Measurements from ENCODE around the gene PDGFRA. TPM values are rescaled to one million over a fixed set of nuclear protein-coding genes. Genes with fewer than 3 reads are reported as not detected.

The PDGFRA gene
- total RNA-seq, result 100 to 1,000 TPM in 1 of 4 donors, 10 to 100 TPM in 3; 27.5 to 283 (median 60.2) TPM

DNA sequence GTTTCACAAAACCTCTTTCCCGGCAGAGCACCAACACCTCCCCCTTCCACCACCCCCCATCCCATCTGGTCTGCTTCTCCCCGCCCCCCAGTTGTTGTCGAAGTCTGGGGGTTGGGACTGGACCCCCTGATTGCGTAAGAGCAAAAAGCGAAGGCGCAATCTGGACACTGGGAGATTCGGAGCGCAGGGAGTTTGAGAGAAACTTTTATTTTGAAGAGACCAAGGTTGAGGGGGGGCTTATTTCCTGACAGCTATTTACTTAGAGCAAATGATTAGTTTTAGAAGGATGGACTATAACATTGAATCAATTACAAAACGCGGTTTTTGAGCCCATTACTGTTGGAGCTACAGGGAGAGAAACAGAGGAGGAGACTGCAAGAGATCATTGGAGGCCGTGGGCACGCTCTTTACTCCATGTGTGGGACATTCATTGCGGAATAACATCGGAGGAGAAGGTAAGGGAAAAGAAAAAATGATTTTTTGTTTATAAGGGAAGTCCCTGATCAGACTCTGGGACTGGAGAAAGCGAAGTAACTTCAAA lies at the start of gene PDGFRA:
Gene PDGFRA, plus strand, starts transcription at position 333 of the 541 bp plus-strand sequence. CDS start 29,476 bp downstream, outside the sequence.
- peak in 1 of 3 donors; percentile 72 for DNase-seq
- peaks cover 0 to 62% of the 10 kb centered on the region in 2 donors for H3K27me3 ChIP-seq
- peak within 1 kb of the TSS; percentile 60 to 77 (median 71) for H3K27ac ChIP-seq
- TF ChIP-seq, protein P1, sequence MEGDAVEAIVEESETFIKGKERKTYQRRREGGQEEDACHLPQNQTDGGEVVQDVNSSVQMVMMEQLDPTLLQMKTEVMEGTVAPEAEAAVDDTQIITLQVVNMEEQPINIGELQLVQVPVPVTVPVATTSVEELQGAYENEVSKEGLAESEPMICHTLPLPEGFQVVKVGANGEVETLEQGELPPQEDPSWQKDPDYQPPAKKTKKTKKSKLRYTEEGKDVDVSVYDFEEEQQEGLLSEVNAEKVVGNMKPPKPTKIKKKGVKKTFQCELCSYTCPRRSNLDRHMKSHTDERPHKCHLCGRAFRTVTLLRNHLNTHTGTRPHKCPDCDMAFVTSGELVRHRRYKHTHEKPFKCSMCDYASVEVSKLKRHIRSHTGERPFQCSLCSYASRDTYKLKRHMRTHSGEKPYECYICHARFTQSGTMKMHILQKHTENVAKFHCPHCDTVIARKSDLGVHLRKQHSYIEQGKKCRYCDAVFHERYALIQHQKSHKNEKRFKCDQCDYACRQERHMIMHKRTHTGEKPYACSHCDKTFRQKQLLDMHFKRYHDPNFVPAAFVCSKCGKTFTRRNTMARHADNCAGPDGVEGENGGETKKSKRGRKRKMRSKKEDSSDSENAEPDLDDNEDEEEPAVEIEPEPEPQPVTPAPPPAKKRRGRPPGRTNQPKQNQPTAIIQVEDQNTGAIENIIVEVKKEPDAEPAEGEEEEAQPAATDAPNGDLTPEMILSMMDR (IDR thresholded peaks at IDR 0.05), result no peak
- no peak for TF ChIP-seq POLR2A (IDR thresholded peaks at IDR 0.05)
- no peaks in the 10 kb centered on the region for H3K36me3 ChIP-seq
- peaks cover 4 to 72% (median 14%) of the 10 kb centered on the region in 4 donors for H3K4me1 ChIP-seq
- peak within 1 kb of the TSS; percentile 35 to 72 (median 48) for H3K4me3 ChIP-seq
- no peaks in the 10 kb centered on the region for H3K9me3 ChIP-seq

DNA sequence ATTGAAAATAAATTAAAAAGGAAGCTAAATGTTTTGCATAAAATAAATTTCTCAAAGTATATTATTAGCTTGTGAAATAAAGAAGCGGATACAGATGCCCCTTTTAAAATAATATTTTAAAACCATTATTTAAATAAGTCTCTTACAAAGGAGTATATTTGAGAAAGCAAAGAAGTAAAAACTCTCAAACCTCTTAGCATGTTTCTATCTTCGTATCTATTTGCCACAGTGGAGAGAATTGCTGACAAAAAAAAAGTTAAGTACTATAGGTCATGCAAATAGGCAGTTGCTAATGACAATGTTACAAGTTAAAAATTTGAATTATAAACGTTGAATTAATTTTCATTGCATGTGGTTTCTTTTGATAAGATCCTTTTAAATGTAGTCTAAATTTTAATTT lies 44.5 kb upstream of the PDGFRA start:
- no peaks in the 10 kb centered on the region for H3K36me3 ChIP-seq
- H3K27me3 ChIP-seq, result no peaks in the 10 kb centered on the region
- no peaks in the 10 kb centered on the region for H3K4me1 ChIP-seq
- TF ChIP-seq, protein P1 (IDR thresholded peaks at IDR 0.05), result no peak
- no peak for TF ChIP-seq POLR2A (IDR thresholded peaks at IDR 0.05)
- H3K27ac ChIP-seq, result no peak overlapping the region
- no peak overlapping the region for H3K4me3 ChIP-seq
- H3K9me3 ChIP-seq, result no peaks in the 10 kb centered on the region
- DNase-seq, result no peak

DNA sequence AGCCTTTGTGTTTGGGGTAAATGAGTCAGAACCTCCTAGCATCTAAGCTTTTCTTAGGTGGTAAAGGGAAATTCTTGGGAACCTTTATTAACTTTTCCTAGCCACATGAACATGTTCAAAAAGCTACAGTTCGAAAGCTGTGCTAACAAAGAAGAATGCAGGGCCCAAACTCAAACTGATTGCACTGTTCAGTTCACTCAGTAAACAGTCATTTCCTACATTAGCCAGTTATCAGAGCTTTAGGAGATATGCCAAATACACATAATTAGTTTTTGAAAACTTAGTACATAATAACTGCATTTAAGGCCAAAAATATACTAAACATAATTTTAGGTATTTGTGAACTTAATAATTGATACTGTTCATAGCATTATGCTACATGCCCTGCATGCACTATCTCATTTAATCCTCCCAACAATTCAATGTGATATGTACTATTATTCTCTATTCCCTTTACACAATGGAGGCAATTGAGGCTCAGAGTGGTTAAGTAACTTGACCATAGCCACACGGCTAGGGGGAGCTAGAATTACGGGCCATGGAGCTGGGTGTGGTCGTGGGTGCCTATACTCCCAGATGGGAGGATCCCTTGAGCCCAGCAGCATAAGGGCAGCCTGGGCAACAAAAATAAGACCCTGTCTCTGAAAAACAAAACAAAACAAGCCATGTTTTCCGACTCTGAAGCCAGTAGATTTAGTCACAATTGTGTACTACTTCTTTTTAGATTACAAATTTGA lies 43.9 kb upstream of the PDGFRA start:
- Histone ChIP-seq H3K9me3 (no peaks in the 10 kb centered on the region), H3K27ac (no peak overlapping the region), H3K4me3 (no peak overlapping the region), H3K27me3 (no peaks in the 10 kb centered on the region), H3K36me3 (no peaks in the 10 kb centered on the region), H3K4me1 (no peaks in the 10 kb centered on the region)
- DNase-seq, result no peak
- TF ChIP-seq, protein P1 (IDR thresholded peaks at IDR 0.05), result no peak
- TF ChIP-seq POLR2A (IDR thresholded peaks at IDR 0.05), result no peak

DNA sequence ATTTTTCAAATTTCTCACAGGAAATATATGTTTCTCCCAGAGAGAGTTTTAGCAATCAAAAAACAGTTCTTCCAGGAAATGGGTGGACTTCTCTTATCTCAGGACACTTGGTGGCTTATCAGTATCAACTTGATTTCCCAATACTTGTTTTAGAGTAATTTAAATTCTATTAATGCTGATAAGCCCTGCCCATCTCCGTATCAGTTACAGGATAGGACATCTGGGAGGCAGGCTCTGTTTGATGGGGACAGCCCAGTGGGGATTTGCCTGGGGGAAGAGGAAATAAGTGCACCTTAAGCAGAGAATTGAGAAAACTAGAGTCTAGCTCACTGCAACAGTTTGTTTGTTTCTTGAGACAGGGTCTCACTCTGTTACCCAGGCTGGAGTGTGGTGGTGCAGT lies 43.2 kb upstream of the PDGFRA start:
- H3K27me3 ChIP-seq, result no peaks in the 10 kb centered on the region
- DNase-seq, result no peak
- TF ChIP-seq, protein P1 (IDR thresholded peaks at IDR 0.05), result no peak
- H3K27ac ChIP-seq, result no peak overlapping the region
- H3K36me3 ChIP-seq, result no peaks in the 10 kb centered on the region
- no peaks in the 10 kb centered on the region for H3K4me1 ChIP-seq
- H3K9me3 ChIP-seq, result no peaks in the 10 kb centered on the region
- H3K4me3 ChIP-seq, result no peak overlapping the region

DNA sequence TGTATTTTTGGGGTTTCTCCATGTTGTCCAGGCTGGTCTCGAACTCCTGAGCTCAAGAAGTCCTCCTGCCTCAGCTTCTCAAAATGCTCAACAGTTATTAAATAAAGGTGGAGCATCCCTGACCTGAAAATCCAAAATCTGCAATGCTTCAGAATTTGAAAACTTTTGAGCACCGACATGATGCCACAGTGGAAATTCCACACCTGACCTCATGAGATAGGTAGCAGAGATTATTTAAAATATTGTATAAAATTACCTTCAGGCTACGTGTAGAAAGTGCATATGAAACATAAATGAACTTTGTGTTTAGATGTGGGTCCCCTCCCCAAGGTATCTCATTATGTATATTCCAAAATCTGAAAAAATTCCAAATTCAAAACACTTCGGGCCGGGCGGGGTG lies 42.7 kb upstream of the PDGFRA start:
- H3K4me1 ChIP-seq, result no peaks in the 10 kb centered on the region
- DNase-seq, result no peak
- no peaks in the 10 kb centered on the region for H3K9me3 ChIP-seq
- H3K36me3 ChIP-seq, result no peaks in the 10 kb centered on the region
- no peaks in the 10 kb centered on the region for H3K27me3 ChIP-seq
- TF ChIP-seq, protein P1 (IDR thresholded peaks at IDR 0.05), result no peak
- TF ChIP-seq POLR2A (IDR thresholded peaks at IDR 0.05), result no peak
- H3K4me3 ChIP-seq, result no peak overlapping the region
- no peak overlapping the region for H3K27ac ChIP-seq

All from Peyer's patch (tissue), 4 donors.